ENCODE results near the gene RETSAT.

The RETSAT gene

GRCh38 chr2:85400023-85400422 is 45.7 kb upstream of the RETSAT start:
- H4K91ac ChIP-seq (ENCODE audit: low read length): no peak overlapping the region
- H3K23ac ChIP-seq (ENCODE audit: low read length in 2 of 2): no peak overlapping the region
- H3K79me1 ChIP-seq (replicated peaks; ENCODE audit: low read length, poor library complexity, severe bottlenecking): peaks cover 20% of the 10 kb centered on the region
- H3K27ac ChIP-seq (ENCODE audit: low read length, poor library complexity, severe bottlenecking): no peak overlapping the region
- peaks cover 55 to 70% of the 10 kb centered on the region in 2 experiments for H3K36me3 ChIP-seq (ENCODE audit: control insufficient read depth in 1 of 2, insufficient read depth in 2 of 2, low read depth in 1 of 2, low read length in 2 of 2)
- H3K9ac ChIP-seq (ENCODE audit: low read length): no peak overlapping the region
- no peak overlapping the region for H2BK5ac ChIP-seq (ENCODE audit: low read depth, low read length, poor library complexity, severe bottlenecking)
- H2BK15ac ChIP-seq (ENCODE audit: low read depth, poor library complexity, severe bottlenecking): no peak overlapping the region
- H3K4me1 ChIP-seq (ENCODE audit: control insufficient read depth, insufficient read depth, low read depth, low read length): peaks cover 5% of the 10 kb centered on the region
- no peak overlapping the region for H3K4me3 ChIP-seq (ENCODE audit: insufficient read depth in 1 of 2, low read depth in 1 of 2, low read length in 2 of 2)
- H3K18ac ChIP-seq (ENCODE audit: low read depth in 1 of 2, low read length in 2 of 2): no peak overlapping the region
- H3K4me2 ChIP-seq (ENCODE audit: low read length, poor library complexity, severe bottlenecking): no peak overlapping the region
- no peak overlapping the region for H2AFZ ChIP-seq (ENCODE audit: low read depth, low read length)
- H3K27me3 ChIP-seq (ENCODE audit: control insufficient read depth in 1 of 2, insufficient read depth in 1 of 2, low read length in 2 of 2): no peaks in the 10 kb centered on the region
- DNase-seq: no peak
- no peak overlapping the region for H3K4ac ChIP-seq (ENCODE audit: low read depth in 1 of 2, low read length in 2 of 2)
- no peak overlapping the region for H3K14ac ChIP-seq (ENCODE audit: low read length in 2 of 2)
- no peak overlapping the region for H4K8ac ChIP-seq (ENCODE audit: low read length)
- no peak overlapping the region for H2BK12ac ChIP-seq (ENCODE audit: low read length in 2 of 2)
- WGBS: 95% methylated on average over 8 of the region's 8 CpGs
- no peak overlapping the region for H2BK120ac ChIP-seq (ENCODE audit: low read depth, low read length)
- H3K9me3 ChIP-seq (ENCODE audit: control insufficient read depth, low read length): peaks cover 12% of the 10 kb centered on the region
- H2AK5ac ChIP-seq (ENCODE audit: low read length, severe bottlenecking): no peak overlapping the region

- Histone ChIP-seq H4K91ac (ENCODE audit: low read length) (no peak overlapping the region), H3K27ac (ENCODE audit: low read length, poor library complexity, severe bottlenecking) (no peak overlapping the region), H2BK5ac (ENCODE audit: low read depth, low read length, poor library complexity, severe bottlenecking) (no peak overlapping the region), H3K23ac (ENCODE audit: low read length in 2 of 2) (no peak overlapping the region), H3K9ac (ENCODE audit: low read length) (no peak overlapping the region), H2AK5ac (ENCODE audit: low read length, severe bottlenecking) (no peak overlapping the region), H3K14ac (ENCODE audit: low read length in 2 of 2) (no peak overlapping the region), H3K36me3 (ENCODE audit: control insufficient read depth in 1 of 2, insufficient read depth in 2 of 2, low read depth in 1 of 2, low read length in 2 of 2) (peaks cover 64 to 79% of the 10 kb centered on the region in 2 experiments), H3K4me3 (ENCODE audit: insufficient read depth in 1 of 2, low read depth in 1 of 2, low read length in 2 of 2) (no peak overlapping the region), H3K27me3 (ENCODE audit: control insufficient read depth in 1 of 2, insufficient read depth in 1 of 2, low read length in 2 of 2) (no peaks in the 10 kb centered on the region), H3K4me2 (ENCODE audit: low read length, poor library complexity, severe bottlenecking) (no peak overlapping the region), H2BK15ac (ENCODE audit: low read depth, poor library complexity, severe bottlenecking) (no peak overlapping the region), H2BK120ac (ENCODE audit: low read depth, low read length) (no peak overlapping the region), H3K4me1 (ENCODE audit: control insufficient read depth, insufficient read depth, low read depth, low read length) (peaks cover 5% of the 10 kb centered on the region), H2BK12ac (ENCODE audit: low read length in 2 of 2) (no peak overlapping the region), H3K9me3 (ENCODE audit: control insufficient read depth, low read length) (peaks cover 10% of the 10 kb centered on the region), H4K8ac (ENCODE audit: low read length) (no peak overlapping the region), H3K4ac (ENCODE audit: low read depth in 1 of 2, low read length in 2 of 2) (no peak overlapping the region), H3K18ac (ENCODE audit: low read depth in 1 of 2, low read length in 2 of 2) (no peak overlapping the region), H3K79me1 (replicated peaks; ENCODE audit: low read length, poor library complexity, severe bottlenecking) (peaks cover 20% of the 10 kb centered on the region), H2AFZ (ENCODE audit: low read depth, low read length) (no peak overlapping the region)
- DNase-seq: no peak
- 96% methylated on average over 8 of the region's 8 CpGs for WGBS
Measured at GRCh38 chr2:85399183-85399455, 44.8 kb upstream of the RETSAT start.

DNA sequence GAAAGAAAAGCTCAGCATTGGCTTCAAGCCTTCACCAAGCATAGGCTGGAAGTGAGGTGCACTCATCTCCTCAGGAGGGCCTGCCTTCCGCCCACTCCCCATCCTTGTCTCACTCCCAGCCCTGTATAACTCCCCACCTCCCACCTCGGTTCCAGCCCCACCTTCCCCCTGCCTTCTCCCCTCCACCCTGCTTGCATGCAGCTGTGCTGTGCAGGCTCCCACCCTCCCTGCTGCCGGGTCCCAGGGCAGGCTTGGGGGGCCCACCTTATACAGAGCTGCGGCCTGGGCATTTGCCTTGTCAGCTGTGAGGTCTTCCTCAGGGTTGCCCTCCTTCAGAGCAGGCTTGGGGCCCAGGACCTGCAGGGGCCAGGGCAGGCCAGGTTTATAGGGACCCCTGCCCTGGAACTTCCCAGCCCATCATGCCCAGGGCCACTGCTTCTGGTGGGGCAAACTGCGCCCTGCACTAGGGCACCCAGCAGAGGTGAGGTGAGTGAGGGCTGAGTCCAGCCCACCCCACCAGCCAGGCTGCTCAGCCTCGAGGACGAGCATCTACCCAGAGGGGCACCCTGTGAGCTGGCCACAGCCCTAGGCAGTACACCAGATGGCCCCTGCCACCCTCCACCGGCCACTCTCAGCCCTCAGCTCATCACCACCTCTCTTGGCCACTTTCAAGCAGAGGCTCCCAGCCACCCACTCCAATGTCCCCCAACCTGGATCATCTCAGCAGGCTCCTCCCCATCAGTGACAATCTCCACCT is 44.3 kb upstream of the RETSAT start:
- no peak overlapping the region for H3K4ac ChIP-seq (ENCODE audit: low read depth in 1 of 2, low read length in 2 of 2)

GRCh38 chr2:85397925-85398331 is 43.6 kb upstream of the RETSAT start:
- H3K27me3 ChIP-seq (ENCODE audit: control insufficient read depth in 1 of 2, insufficient read depth in 1 of 2, low read length in 2 of 2): no peaks in the 10 kb centered on the region
- no peak overlapping the region for H3K18ac ChIP-seq (ENCODE audit: low read depth in 1 of 2, low read length in 2 of 2)
- H2BK12ac ChIP-seq (ENCODE audit: low read length in 2 of 2): no peak overlapping the region
- no peak overlapping the region for H3K4ac ChIP-seq (ENCODE audit: low read depth in 1 of 2, low read length in 2 of 2)
- H3K27ac ChIP-seq (ENCODE audit: low read length, poor library complexity, severe bottlenecking): no peak overlapping the region
- H2BK15ac ChIP-seq (ENCODE audit: low read depth, poor library complexity, severe bottlenecking): no peak overlapping the region
- peak overlapping the region; percentile 32 for H4K91ac ChIP-seq (ENCODE audit: low read length)
- peaks cover 20% of the 10 kb centered on the region for H3K79me1 ChIP-seq (replicated peaks; ENCODE audit: low read length, poor library complexity, severe bottlenecking)
- no peak overlapping the region for H3K9ac ChIP-seq (ENCODE audit: low read length)
- 89% methylated on average over 4 of the region's 4 CpGs for WGBS
- no peak overlapping the region for H4K8ac ChIP-seq (ENCODE audit: low read length)
- H3K4me3 ChIP-seq (ENCODE audit: insufficient read depth in 1 of 2, low read depth in 1 of 2, low read length in 2 of 2): no peak overlapping the region
- H3K9me3 ChIP-seq (ENCODE audit: control insufficient read depth, low read length): no peaks in the 10 kb centered on the region
- H3K36me3 ChIP-seq (ENCODE audit: control insufficient read depth in 1 of 2, insufficient read depth in 2 of 2, low read depth in 1 of 2, low read length in 2 of 2): peaks cover 68 to 80% of the 10 kb centered on the region in 2 experiments
- H3K14ac ChIP-seq (ENCODE audit: low read length in 2 of 2): no peak overlapping the region
- no peak overlapping the region for H2AFZ ChIP-seq (ENCODE audit: low read depth, low read length)
- H3K4me1 ChIP-seq (ENCODE audit: control insufficient read depth, insufficient read depth, low read depth, low read length): peaks cover 9% of the 10 kb centered on the region
- DNase-seq: no peak
- no peak overlapping the region for H2BK5ac ChIP-seq (ENCODE audit: low read depth, low read length, poor library complexity, severe bottlenecking)
- H2BK120ac ChIP-seq (ENCODE audit: low read depth, low read length): no peak overlapping the region
- no peak overlapping the region for H3K4me2 ChIP-seq (ENCODE audit: low read length, poor library complexity, severe bottlenecking)
- H2AK5ac ChIP-seq (ENCODE audit: low read length, severe bottlenecking): no peak overlapping the region
- H3K23ac ChIP-seq (ENCODE audit: low read length in 2 of 2): no peak overlapping the region

More for the DNA sequence above, 44.3 kb upstream of the RETSAT start:
- Histone ChIP-seq H2BK15ac (ENCODE audit: low read depth, poor library complexity, severe bottlenecking) (no peak overlapping the region), H3K23ac (ENCODE audit: low read length in 2 of 2) (no peak overlapping the region), H3K27ac (ENCODE audit: low read length, poor library complexity, severe bottlenecking) (no peak overlapping the region), H3K27me3 (ENCODE audit: control insufficient read depth in 1 of 2, insufficient read depth in 1 of 2, low read length in 2 of 2) (no peaks in the 10 kb centered on the region), H3K4me2 (ENCODE audit: low read length, poor library complexity, severe bottlenecking) (no peak overlapping the region), H4K91ac (ENCODE audit: low read length) (no peak overlapping the region), H3K79me1 (replicated peaks; ENCODE audit: low read length, poor library complexity, severe bottlenecking) (peaks cover 20% of the 10 kb centered on the region), H3K18ac (ENCODE audit: low read depth in 1 of 2, low read length in 2 of 2) (no peak overlapping the region), H3K14ac (ENCODE audit: low read length in 2 of 2) (no peak overlapping the region), H2BK120ac (ENCODE audit: low read depth, low read length) (no peak overlapping the region), H3K9ac (ENCODE audit: low read length) (no peak overlapping the region), H2AK5ac (ENCODE audit: low read length, severe bottlenecking) (no peak overlapping the region), H2AFZ (ENCODE audit: low read depth, low read length) (no peak overlapping the region), H3K36me3 (ENCODE audit: control insufficient read depth in 1 of 2, insufficient read depth in 2 of 2, low read depth in 1 of 2, low read length in 2 of 2) (peaks cover 68 to 80% of the 10 kb centered on the region in 2 experiments), H3K9me3 (ENCODE audit: control insufficient read depth, low read length) (peaks cover 6% of the 10 kb centered on the region), H3K4me3 (ENCODE audit: insufficient read depth in 1 of 2, low read depth in 1 of 2, low read length in 2 of 2) (no peak overlapping the region), H3K4me1 (ENCODE audit: control insufficient read depth, insufficient read depth, low read depth, low read length) (peaks cover 9% of the 10 kb centered on the region), H4K8ac (ENCODE audit: low read length) (no peak overlapping the region), H2BK5ac (ENCODE audit: low read depth, low read length, poor library complexity, severe bottlenecking) (no peak overlapping the region), H2BK12ac (ENCODE audit: low read length in 2 of 2) (no peak overlapping the region)
- DNase-seq: no peak
- WGBS: 97% methylated on average over 8 of the region's 8 CpGs

Data from mesenchymal stem cell (in vitro differentiated cells and primary cell).